ENCODE results near the gene C1orf115.
"Not testable (repeated sequence)": the region's sequence is repeated elsewhere in the genome, so short reads cannot be mapped to it uniquely, and the experiment has no call there.

The C1orf115 gene, protein sequence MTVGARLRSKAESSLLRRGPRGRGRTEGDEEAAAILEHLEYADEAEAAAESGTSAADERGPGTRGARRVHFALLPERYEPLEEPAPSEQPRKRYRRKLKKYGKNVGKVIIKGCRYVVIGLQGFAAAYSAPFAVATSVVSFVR

DNA sequence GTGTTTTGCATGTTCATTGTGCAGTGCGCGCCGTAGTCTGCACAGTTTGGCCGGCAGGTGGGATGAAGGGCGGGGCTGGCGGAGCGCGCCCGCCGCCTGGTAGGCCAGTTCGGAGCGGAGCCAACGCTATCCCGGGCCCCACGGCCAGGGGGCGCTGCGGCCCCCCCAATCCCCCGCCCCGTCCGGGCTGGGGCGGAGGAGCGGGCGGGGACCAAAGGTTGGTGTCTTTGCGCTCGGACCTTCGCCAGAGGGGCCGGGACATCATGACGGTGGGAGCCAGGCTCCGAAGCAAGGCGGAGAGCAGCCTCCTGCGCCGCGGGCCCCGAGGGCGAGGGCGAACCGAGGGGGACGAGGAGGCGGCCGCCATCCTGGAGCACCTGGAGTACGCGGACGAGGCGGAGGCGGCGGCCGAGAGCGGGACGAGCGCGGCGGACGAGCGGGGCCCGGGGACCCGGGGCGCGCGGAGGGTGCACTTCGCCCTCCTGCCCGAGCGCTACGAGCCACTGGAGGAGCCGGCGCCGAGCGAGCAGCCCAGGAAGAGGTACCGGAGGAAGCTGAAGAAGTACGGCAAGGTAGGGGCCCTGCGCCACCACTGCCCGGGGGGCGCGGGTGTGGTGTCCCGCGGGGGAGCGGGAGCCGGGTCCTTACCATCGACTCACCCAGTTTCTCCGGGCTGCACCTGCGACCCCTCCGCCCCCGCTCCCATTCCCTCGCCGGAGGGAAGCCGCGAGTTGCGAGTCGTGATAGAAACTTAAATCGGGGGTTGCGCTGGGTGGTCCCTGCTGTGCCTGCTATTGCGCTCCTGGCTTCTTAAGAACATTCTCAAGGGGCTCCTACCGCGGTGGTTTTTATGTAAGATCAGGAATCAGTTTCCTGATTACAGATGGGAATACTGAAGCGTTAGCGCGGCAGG lies at the start of gene C1orf115:
Gene C1orf115, plus strand, starts transcription at position 224 of the 913 bp plus-strand sequence. Its CDS starts 40 bp downstream, at position 264.
- no peak for DNase-seq

DNA sequence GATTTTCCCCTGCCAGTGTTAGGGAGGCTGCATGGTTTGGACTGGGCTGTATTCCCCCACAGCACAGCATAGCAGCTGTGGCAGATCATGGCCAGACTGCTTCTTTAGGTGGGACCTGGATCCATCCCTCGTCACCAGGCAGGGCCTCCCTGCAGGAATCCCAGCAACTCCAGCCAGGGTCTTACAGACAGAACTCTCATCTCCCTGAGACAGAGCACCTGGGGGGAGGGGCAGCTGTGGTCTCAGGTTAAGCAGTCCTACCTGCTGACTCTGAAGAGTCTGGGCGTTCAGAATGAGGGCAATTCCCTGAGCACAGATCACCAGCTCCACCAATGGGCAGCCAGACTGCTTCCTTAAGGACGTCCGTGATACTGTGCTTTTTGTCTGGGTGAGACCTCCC lies 47.9 kb upstream of the C1orf115 start:
- DNase-seq = no peak

DNA sequence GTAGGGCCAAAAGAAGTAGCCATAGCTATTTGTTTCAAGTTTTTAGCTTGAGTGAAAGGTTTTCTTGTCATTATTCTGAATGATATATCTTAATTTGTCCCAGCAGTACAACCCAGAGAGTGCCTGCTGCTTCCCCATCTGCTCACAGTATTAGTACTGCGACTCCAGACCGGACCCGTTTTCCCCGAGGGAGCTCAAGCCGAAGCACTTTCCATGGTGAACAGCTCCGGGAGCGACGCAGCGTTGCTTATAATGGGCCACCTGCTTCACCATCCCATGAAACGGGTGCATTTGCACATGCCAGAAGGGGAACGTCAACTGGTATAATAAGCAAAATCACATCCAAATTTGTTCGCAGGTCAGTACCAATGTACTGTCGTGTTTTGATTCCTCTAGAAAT lies 37.2 kb upstream of the C1orf115 start:
- DNase-seq = no peak

DNA sequence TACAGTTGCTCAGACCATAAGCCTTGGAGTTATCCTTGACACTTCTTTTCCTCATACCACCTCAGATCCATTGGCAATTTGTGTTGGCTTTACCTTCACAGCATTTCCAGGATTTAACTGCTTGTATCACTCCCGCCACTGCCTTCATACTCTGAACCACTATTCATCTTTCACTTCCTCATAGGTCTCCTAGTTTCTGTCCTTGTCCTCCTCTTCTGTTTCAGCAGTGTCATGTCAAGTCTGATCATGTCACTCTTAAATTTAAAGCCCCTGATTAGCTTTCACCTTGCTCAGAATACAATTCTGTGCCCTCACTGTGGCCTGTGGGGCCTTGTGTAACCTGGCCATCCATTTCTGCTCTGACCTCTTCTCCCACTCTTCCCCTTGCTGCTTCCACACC lies 34.7 kb upstream of the C1orf115 start:
- no peak for DNase-seq

DNA sequence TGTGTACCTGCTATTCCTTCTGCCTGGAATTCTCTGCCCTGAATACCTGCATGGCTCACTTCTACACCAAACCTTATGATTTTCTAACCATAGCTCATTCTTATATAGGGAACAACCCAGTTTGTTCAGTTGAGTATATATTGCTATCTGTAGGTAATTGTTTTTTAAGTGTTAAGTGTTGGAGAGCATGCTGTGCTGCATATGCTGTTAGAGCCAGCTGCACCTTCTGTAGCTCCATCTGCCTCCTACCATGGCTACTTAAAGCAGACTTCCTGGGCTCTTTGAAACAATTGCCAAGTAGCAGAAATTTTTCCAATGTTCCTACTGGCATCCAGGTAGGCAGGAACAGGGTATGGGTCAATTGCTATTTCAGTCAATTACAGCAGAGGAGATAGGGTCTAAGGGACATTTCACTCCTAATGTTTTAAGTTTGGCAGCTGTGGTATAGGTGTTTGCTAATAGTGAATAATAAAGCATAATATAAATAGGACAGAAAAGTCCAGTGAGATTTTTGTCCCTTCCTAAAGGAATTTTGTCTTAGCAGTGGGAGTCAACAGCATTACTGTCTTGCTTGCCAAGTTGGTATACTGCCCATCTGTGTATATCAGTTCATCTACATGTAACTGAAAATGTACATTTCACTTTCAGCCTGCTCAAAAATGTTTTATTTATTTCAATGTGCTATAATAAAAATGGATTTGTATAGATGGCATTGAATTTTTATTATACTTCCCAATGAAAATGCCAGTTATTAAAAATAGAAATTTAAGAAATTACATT lies 34.0 kb upstream of the C1orf115 start:
- no peak for DNase-seq

DNA sequence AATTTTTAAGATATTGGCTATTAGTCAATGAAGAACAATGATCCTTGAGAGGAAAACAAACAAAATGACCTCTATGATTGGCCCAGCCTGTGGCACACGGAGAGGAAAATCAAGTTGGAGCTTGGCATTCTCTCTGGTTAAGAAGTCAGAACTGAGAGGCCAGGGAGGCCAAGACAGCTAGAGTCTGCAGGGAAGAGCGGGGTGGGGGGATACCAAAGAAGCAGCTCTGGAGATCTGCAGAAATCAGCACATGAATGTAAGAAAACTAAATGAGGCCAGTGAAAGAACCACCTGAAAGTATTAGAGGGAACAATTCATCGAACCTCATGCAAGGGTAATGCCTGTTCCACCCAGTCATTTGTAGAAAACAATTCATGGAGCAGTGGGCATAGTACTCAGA lies 23.8 kb upstream of the C1orf115 start:
- DNase-seq = no peak

DNA sequence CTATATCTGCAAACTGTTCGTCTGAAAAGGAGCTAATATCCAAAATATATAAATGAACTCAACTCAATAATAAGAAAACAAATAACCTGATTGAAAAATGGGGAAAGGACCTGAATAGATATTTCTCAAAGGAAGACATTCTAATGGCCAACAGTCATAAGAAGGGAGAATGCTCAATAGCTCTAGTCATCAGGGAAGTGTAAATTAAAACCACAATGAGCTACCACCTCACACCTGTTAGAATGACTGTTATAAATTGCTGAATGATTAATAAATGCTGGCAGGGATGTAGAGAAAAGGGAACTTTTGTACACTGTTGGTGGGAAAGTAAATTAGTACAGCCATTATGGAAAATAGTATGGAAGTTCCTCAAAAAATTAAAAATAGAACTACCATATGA lies 21.2 kb upstream of the C1orf115 start:
- DNase-seq = no peak

DNA sequence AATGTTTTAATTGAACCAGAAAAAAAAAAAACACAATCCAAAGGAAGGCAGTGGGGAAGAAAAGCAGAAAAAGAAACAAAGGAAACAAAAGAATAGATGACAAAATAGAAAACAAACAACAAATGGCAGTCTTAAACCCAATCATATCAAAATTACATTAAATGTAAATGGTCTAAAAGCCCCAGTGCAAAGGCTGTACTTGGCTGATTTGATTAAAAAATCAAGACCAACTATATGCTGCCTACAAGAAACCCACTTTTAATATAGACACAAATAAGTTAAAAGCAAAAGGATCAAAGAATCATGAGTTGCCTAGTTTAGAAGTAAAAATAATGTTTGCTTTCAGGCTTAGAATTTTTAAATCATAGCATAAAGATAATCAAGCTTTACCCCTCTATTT lies 19.8 kb upstream of the C1orf115 start:
- no peak for DNase-seq

DNA sequence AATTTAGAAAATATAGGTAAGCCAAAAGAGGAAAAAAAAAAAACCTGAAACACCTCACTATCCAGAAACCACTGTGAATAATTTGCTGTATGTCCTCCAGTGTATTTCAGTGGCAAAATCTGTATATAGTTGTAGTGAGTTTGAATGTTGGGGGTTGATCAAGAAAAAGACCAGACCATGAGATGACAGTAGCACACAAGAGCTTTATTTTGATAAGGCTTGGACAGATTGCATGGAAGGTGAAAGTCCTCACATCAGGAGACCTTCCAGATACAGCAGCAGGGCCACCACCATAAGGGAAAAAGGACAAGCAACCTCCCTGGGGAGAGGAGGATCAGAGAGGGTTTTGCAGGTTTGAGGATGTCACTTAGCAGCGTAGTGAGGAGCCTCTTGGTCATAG lies 16.2 kb upstream of the C1orf115 start:
- DNase-seq = no peak

DNA sequence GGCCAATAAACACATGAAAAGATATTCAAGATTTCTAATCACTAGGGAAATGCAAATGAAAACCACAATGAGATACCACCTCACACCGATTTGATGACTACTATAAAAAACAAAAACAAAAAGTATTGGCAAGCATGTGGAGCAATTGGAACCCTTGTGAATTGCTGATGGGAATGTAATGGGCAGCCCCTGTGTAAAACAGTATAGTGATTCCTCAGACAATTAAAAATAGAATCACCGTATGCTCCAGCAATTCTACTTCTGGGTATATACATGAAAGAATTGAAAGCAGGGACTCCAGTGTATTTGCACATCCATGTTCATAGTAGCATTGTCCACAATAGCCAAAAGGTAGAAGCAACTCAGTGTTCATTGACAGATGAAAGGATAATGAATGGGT lies 12.9 kb upstream of the C1orf115 start:
- DNase-seq = no peak

DNA sequence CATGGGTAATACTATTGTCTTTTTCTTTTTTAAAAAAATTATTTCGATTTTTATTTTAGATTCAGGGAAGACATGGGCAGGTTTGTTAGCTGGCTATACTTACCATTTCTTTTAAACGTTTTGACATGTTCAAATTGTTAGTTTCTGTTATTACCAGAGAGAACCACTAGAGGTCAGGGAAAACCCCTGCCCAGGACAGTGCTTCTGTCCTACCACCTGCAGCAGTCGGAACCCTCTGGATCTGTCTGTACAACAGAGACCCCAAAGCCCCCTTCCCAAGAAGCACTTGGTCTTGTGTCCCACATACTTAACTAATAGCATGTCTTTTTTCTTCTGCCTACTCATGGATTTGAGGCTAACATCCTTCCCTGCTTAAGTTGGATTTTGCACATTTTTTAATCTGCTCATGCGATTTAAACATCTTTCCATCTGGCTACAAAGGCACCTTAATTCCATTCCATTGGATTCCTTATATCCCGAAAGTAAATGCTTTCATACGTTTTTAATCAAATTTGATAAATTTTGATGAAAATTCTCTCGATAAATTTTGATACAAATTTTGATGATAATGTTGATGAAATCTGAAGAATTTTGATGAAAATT lies 10.0 kb upstream of the C1orf115 start:
- no peak for DNase-seq

DNA sequence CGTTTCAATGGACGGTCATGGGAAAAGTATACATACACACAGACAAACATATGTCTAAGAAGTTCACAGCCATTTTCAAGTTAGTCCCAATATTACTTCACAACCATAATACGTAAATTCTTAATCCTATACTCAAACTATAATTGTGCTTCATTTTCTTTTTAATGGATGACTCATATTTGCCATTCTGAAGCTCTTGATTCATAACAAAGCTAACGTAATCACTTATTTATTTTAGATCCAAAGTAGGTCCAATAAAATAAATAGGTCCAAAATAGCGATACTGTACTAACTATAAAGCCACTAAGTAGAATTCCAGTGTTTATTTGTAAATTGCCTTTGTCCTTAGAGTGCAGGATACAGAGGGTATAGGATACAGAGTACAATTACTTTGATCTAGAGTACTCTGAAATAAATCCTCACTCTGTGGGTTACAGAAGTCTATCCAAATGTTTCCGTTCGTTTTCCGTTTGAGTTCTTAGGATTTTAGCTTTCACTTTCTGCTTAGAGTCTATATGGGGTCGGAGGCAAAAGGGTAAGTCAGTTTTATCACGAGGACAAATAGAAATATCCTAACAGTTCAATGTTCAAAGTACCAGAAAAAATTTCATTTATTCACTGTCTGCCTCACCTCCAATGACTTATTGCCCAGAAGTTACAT lies 8.8 kb upstream of the C1orf115 start:
- no peak for DNase-seq

DNA sequence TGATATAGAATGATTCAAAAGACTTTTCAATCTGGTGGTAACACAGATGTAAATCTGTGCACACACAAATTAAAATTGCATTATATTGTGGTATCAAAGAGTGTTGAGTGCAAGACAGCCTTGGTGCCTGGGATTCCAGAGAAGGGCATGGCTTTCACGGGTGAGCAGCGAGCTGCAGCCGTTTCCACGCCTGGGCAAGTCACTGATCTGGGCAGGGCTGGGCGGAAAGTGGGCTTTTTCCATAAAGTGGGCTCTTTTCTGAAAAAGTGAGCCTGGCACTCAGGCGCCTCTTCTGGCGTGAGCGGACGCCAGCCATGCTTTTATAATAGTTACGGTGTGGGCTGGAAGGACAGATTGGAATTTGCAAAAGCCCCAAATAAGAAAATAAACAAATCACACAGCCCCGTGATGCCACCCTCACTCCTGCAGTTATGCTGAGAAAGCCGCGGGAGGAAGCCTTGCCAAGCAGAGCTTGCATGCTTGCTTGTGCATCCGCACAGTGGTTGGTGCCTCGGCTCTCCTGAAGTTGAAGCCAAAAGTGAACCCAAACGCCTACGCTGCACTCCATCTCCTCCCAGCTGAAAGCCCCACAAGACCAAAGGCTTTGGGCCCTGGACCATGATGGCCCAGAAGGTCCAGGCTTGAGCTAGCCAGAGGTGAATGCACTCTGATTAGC lies 7.1 kb upstream of the C1orf115 start:
- no peak for DNase-seq

DNA sequence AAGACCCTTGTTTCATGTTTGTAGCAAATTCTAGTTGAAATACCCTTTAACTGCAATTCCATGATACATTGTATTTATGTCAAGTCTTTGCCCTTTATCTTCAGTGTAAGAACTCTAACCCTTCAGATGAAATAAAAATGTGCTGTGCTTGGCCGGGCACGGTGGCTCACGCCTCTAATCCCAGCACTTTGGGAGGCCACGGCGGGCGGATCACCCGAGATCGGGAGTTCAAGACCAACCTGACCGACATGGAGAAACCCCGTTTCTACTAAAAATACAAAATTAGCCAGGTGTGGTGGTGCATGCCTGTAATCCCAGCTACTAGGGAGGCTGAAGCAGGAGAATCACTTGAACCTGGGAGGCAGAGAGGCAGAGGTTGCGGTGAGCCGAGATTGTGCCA lies 6.4 kb upstream of the C1orf115 start:
- DNase-seq = not testable (repeated sequence)

DNA sequence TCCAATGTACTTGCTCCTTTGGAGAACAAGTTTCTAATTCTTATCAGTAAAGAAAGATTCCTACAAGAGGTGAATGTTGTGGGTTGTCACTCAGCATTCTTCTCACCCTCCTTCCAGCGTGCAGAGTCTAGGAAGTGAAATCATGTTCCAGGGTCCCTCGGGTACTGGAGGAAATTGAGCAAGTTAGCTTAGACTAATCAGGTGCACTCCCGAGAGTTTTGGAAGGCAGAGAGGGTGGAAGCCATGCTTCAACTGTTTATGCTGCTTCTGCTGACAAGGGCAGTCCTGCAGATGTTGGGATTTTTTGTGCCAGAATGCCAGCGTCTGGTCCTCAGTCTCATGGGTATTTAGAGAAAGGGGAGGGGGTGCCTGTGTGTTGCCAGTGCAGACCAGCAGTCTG lies 5.3 kb upstream of the C1orf115 start:
- DNase-seq = no peak

DNA sequence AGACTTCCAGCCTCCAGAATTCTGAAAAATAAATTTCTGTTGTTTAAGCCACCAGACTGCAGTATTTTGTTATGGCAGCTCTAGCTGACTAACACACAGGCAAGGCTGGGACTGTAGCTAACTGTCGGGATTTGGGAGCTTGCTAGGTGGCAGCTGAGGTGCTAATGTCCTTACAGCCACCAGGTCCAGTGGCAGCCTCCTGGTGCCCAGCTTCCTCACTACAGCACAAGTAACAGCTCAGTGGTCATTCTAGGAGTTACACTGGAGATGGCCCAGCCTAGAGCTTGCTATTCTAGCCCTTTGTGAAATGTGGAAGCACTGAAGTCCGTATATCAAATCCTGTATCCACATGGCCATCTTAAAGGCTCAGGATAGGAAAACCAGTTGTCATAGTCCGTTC lies 4.3 kb upstream of the C1orf115 start:
- no peak for DNase-seq

DNA sequence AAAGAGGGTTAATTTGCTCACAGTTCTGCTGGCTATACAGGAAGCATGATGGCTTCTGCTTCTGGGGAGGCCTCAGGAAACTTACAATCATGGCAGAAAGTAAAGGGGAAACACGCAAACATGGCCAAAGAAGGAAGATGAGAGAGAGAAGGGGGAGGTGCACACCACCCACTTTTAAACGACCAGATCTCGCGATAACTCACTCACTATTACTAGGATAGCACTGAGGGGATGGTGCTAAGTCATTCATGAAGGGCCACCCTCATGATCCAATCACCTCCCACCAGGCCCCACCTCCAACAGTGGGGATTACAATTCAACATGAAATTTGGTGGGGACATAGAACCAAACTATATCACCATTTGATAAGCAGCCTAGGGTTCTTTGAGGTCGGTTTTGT lies 2.4 kb upstream of the C1orf115 start:
- DNase-seq = no peak

DNA sequence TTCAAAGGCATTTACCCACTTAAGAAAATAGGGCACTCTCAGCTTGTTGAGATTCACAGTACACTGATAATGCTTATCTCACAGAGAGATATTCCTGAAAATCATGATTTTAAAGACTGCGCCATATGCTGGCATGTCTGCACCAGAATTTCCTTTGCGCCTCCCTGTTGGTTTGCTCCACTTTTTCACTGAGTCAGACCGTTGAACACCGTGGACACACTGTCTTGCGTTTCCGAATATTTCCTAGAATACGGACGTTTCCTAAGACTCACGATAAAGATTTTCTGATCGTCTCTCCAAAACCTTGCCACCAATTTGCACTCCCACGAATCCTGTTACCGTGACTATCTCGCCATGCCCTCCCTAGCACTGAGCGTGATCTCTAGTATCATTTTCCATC lies 497 bp upstream of the C1orf115 start:
- no peak for DNase-seq

DNA sequence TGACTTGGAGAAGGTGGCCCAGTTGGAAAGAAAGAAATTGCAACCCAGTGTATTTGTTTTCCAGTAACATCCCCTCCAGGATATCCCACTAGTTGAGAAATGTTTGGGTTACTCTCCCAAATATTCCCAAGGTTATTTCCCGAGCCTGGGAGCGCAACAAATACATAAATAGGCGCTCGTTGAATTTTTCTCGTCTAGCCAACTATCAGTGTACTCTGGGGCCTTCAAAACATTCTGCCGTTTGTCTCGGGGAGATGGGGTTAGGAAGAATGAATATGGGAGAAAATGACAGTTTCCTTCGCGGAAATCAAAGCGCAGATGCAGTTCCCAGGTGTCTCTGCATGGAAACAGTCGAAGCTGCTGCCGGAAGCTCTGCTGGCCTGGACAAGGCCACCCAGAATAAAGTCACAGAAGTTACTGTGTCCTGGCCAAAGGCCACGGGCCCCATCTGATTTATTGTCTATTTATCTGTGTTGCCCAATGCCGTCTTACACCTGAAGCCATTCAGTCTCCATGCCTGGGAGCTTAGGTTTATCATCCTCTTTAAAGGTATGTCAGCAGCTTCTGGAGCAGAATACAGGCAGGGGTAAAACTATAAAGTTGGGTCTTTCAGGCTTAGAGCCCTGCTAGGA lies 1.0 kb downstream of the C1orf115 start:
- DNase-seq = no peak

DNA sequence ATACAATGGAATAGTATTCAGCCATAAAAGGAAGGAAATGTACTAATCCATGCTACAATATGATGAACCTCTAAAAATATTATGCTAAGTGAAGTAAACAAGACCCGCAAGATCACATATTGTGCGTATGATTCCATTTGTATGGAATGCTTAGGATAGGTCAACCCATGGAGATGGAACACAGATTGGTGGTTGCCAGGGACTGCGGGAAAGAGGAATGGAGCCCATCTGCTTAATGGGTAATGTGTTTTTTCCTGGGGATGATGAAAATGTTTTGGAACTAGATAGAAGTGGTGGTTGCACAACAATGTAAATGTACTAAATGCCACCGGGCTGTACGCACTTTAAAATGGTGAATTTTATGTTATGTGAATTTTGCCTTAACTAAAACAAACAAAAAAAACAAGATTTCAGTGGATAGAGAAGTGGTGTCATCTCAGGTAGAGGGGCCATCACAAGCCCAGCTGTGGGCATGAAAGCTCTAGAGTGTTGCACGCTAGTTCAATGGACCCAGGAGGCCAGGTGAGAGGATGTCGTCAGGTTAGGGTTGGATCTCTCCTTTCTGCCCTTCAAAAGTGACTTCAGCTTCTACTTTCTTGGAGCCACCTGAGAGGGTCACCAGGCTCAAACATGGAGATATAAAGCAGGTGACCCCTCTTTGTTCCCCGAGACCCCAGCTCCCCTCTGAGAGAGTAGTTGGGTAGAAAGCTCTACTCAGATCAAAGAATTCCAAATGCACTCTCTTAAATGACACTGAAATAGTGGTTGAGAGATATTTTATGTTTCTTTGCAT lies 2.5 kb downstream of the C1orf115 start:
- no peak for DNase-seq

DNA sequence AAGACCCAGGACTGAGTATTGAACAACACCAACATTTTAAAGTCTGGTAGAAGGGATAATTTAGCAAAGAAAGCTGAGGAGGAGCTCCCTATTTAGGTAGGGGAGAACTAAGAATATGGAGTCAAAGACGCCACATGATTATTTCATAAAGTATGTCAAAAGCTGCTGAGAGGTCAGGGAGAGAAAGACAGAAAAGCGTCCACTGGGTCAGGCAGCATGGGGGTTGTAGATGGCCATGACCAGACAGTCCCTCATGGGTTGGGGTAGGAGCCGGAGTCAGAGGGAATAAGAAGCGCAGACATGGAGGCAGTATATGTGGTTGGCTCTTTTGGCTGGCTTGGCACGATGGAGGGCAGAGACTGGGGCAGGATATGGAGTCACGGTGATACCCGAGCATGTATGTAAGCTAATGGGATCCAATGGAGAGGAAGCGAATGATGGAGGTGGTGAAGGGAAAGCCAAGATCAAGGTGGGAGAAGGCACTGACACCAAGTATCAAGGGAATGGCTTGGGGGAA lies 4.8 kb downstream of the C1orf115 start:
- DNase-seq = no peak

Measured in NK-92 treated with Interleukin-12 subunit alpha and Interleukin-12 subunit beta, amount 100 ng/mL, for 24 hours (cell line).